ENCODE data around the gene SLC2A2.
A peak's percentile ranks its signal among the peaks of the same experiment; 100 is the strongest.

SLC2A2 gene

DNA sequence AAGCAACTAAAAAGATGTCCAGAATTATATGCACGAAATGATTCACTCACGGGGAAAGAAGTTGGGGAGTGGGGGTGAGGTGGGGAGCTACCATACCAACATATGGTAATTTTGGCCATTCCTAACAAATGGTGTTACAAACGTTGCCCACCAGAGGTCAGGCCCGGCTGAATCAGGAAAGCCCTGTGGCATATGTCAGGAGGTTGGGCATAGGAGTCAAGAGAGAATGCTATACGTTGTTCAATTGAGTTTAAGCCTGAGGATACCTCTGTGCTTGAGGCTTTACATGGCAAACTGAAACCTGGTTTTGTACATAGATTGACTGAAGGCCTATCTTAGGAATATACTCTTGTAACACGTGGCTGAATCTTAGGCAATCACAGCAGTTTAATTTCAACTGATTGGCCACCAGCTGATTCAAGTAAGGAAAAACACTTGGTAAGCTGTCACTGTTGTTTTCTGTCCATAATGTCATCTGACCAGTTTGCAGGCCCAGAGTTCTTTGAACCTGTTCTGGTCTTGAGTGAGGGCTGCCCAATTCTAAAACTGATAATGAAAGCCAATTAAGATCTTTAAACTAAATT lies 23.4 kb upstream of the SLC2A2 start:
- H3K9me2 ChIP-seq (replicated peaks; ENCODE audit: low read depth, low read length) = no peaks in the 10 kb centered on the region
- H3K9ac ChIP-seq (ENCODE audit: low read depth, low read length, poor library complexity, severe bottlenecking) = no peak overlapping the region
- no peaks in the 10 kb centered on the region for H3K9me3 ChIP-seq (ENCODE audit: insufficient read depth, low read depth, low read length)
- no peaks in the 10 kb centered on the region for H3K4me1 ChIP-seq (ENCODE audit: insufficient read depth, low read length, poor library complexity, severe bottlenecking)
- no peaks in the 10 kb centered on the region for H4K20me1 ChIP-seq (ENCODE audit: insufficient read depth, low read length, poor library complexity, severe bottlenecking)
- no peak overlapping the region for H3K4me2 ChIP-seq (ENCODE audit: low read depth, low read length, poor library complexity, severe bottlenecking)
- H3K4me3 ChIP-seq (ENCODE audit: low read length, poor library complexity, severe bottlenecking) = no peak overlapping the region
- H3K36me3 ChIP-seq (ENCODE audit: insufficient read depth, low read length) = no peaks in the 10 kb centered on the region
- TF ChIP-seq EZH2phosphoT487 (IDR thresholded peaks at IDR 0.05; ENCODE audit: borderline replicate concordance) = no peak
- TF ChIP-seq, protein P1, sequence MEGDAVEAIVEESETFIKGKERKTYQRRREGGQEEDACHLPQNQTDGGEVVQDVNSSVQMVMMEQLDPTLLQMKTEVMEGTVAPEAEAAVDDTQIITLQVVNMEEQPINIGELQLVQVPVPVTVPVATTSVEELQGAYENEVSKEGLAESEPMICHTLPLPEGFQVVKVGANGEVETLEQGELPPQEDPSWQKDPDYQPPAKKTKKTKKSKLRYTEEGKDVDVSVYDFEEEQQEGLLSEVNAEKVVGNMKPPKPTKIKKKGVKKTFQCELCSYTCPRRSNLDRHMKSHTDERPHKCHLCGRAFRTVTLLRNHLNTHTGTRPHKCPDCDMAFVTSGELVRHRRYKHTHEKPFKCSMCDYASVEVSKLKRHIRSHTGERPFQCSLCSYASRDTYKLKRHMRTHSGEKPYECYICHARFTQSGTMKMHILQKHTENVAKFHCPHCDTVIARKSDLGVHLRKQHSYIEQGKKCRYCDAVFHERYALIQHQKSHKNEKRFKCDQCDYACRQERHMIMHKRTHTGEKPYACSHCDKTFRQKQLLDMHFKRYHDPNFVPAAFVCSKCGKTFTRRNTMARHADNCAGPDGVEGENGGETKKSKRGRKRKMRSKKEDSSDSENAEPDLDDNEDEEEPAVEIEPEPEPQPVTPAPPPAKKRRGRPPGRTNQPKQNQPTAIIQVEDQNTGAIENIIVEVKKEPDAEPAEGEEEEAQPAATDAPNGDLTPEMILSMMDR (conservative IDR thresholded peaks at IDR 0.05; ENCODE audit: low read length) = peak; percentile 81
- H3K27me3 ChIP-seq (ENCODE audit: insufficient read depth, low read length, poor library complexity, severe bottlenecking) = no peaks in the 10 kb centered on the region
- H2AFZ ChIP-seq (ENCODE audit: low read length) = peak overlapping the region; percentile 60; the same call in 1 of the 2 replicates
- no peaks in the 10 kb centered on the region for H3F3A ChIP-seq (ENCODE audit: low read depth)
- H3K79me2 ChIP-seq (ENCODE audit: insufficient read depth, low read length) = no peaks in the 10 kb centered on the region

DNA sequence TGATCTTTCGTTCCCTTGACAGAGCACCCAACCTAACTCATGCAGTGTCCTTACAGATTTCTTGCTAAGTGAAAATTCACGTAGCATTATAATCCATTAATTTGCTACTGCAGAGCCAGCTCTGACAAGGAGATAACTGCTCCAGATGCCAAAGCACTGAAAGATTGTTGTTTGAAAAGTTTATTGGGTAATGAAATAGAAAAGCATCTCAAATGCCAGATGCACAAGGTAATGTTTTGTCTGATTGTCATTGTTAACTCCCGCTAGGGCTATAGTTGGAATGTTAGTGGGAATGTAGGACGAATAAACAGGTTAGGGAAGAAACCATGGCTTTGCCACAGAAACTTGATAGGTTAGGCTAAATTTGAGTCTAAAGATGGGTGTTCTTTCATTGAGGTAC lies 20.2 kb upstream of the SLC2A2 start:
- Histone ChIP-seq H2AFZ (ENCODE audit: low read length) (no peak overlapping the region), H3K9me3 (ENCODE audit: insufficient read depth, low read depth, low read length) (no peaks in the 10 kb centered on the region), H3K79me2 (ENCODE audit: insufficient read depth, low read length) (no peaks in the 10 kb centered on the region), H3K9ac (ENCODE audit: low read depth, low read length, poor library complexity, severe bottlenecking) (no peak overlapping the region), H3K4me1 (ENCODE audit: insufficient read depth, low read length, poor library complexity, severe bottlenecking) (no peaks in the 10 kb centered on the region), H4K20me1 (ENCODE audit: insufficient read depth, low read length, poor library complexity, severe bottlenecking) (no peaks in the 10 kb centered on the region), H3K9me2 (replicated peaks; ENCODE audit: low read depth, low read length) (no peaks in the 10 kb centered on the region), H3K27me3 (ENCODE audit: insufficient read depth, low read length, poor library complexity, severe bottlenecking) (no peaks in the 10 kb centered on the region), H3K4me2 (ENCODE audit: low read depth, low read length, poor library complexity, severe bottlenecking) (no peak overlapping the region), H3F3A (ENCODE audit: low read depth) (no peaks in the 10 kb centered on the region), H3K36me3 (ENCODE audit: insufficient read depth, low read length) (no peaks in the 10 kb centered on the region), H3K4me3 (ENCODE audit: low read length, poor library complexity, severe bottlenecking) (no peak overlapping the region)
- TF ChIP-seq, protein P1 (conservative IDR thresholded peaks at IDR 0.05; ENCODE audit: low read length) = no peak
- TF ChIP-seq EZH2phosphoT487 (IDR thresholded peaks at IDR 0.05; ENCODE audit: borderline replicate concordance) = no peak

DNA sequence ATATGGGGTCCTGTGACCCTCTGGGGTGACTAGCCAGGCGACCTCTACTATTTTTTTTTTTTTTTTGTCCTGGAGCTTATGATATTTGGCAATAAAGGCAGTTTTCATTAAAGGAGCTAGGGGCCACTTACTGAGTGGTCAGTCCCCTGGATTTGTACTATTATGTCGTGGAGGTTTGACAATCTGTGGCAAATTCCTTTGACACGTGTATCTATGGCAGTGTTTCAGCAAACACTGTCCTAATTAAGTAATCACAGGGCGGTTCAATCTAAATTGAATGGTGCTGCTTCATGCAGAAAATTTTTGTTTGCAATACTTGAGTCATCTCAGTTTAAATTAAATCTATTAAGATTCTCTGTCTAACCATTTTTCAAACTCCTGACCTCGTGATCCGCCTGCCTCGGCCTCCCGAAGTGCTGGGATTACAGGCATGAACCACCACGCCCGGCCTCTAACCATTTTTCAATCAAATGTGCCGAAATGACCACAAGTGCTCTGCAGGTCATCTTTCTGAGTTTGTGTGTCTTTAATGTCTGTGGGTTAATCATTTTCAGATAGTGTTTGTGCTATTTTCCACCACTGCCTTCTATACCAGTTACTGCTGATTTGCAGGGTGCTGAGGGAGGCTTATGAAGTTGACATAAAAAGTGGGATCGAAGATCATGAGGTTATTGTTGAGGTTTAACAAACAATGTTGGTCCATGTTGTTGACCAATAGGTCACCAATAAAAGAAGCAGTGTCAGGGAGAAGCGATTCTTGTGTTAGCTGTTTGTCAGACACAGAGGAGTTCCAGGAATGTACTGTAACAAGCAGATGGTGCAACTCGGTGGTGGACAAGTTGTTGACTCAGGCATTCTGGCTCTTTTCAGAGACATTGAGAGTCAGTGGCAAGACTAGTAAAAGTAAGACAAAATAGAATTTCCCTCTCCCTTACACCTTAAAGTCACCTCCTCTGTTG lies 18.6 kb upstream of the SLC2A2 start:
- Histone ChIP-seq H3K9ac (ENCODE audit: low read depth, low read length, poor library complexity, severe bottlenecking) (no peak overlapping the region), H3K79me2 (ENCODE audit: insufficient read depth, low read length) (no peaks in the 10 kb centered on the region), H3K4me3 (ENCODE audit: low read length, poor library complexity, severe bottlenecking) (no peak overlapping the region), H3K27me3 (ENCODE audit: insufficient read depth, low read length, poor library complexity, severe bottlenecking) (no peaks in the 10 kb centered on the region), H3K9me3 (ENCODE audit: insufficient read depth, low read depth, low read length) (no peaks in the 10 kb centered on the region), H2AFZ (ENCODE audit: low read length) (no peak overlapping the region), H4K20me1 (ENCODE audit: insufficient read depth, low read length, poor library complexity, severe bottlenecking) (no peaks in the 10 kb centered on the region), H3F3A (ENCODE audit: low read depth) (no peaks in the 10 kb centered on the region), H3K9me2 (replicated peaks; ENCODE audit: low read depth, low read length) (no peaks in the 10 kb centered on the region), H3K4me2 (ENCODE audit: low read depth, low read length, poor library complexity, severe bottlenecking) (no peak overlapping the region), H3K4me1 (ENCODE audit: insufficient read depth, low read length, poor library complexity, severe bottlenecking) (no peaks in the 10 kb centered on the region), H3K36me3 (ENCODE audit: insufficient read depth, low read length) (no peaks in the 10 kb centered on the region)
- TF ChIP-seq, protein P1 (conservative IDR thresholded peaks at IDR 0.05; ENCODE audit: low read length) = no peak
- no peak for TF ChIP-seq EZH2phosphoT487 (IDR thresholded peaks at IDR 0.05; ENCODE audit: borderline replicate concordance)

All from Loucy (cell line).